NOMO-1 (cell line): ENCODE measurements around the gene PDCD2.
"Not testable (repeated sequence)": the region's sequence is repeated elsewhere in the genome, so short reads cannot be mapped to it uniquely, and the experiment has no call there.

Source experiments
- DNase-seq, 2 experiments: peaks; one replicate each; lab custom pipeline; 2025; ENCODE audit not compliant: unreplicated experiment in 2 of 2; lab: John Stamatoyannopoulos, UW

The PDCD2 gene

GRCh38 chr6:170584181-170584953 is at the start of gene PDCD2:
Gene PDCD2, minus strand, starts transcription at chr6:170584637. Its CDS starts 56 bp downstream, at chr6:170584581.
- DNase-seq: peak; percentile 93 to 94

GRCh38 chr6:170616020-170616554 is 31.6 kb upstream of the PDCD2 start:
- DNase-seq: not testable (repeated sequence)

- not testable (repeated sequence) for DNase-seq
These were observed 27.9 kb upstream of the PDCD2 start for GRCh38 chr6:170612256-170612804.

- not testable (repeated sequence) for DNase-seq
These were observed 24.8 kb upstream of the PDCD2 start for GRCh38 chr6:170609225-170609624.

- DNase-seq: no peak
These were observed 21.3 kb upstream of the PDCD2 start for GRCh38 chr6:170605574-170606259.

- no peak for DNase-seq
These were observed 12.8 kb upstream of the PDCD2 start for GRCh38 chr6:170597278-170597677.

- DNase-seq: no peak
These were observed 12.0 kb upstream of the PDCD2 start for GRCh38 chr6:170596426-170596825.

GRCh38 chr6:170590725-170591124 is 6.3 kb upstream of the PDCD2 start:
- no peak for DNase-seq

GRCh38 chr6:170584954-170585498 is 589 bp upstream of the PDCD2 start:
- DNase-seq: no peak

GRCh38 chr6:170583756-170584180 is 669 bp downstream of the PDCD2 start:
- peak in 1 of 2 experiments; percentile 39 for DNase-seq

GRCh38 chr6:170578909-170579308 is 5.5 kb downstream of the PDCD2 start:
- DNase-seq: no peak

GRCh38 chr6:170575250-170575649 is 9.2 kb downstream of the PDCD2 start:
- no peak for DNase-seq

- DNase-seq: no peak
These were observed 11.6 kb downstream of the PDCD2 start for GRCh38 chr6:170572704-170573466.

- no peak for DNase-seq
These were observed 19.4 kb downstream of the PDCD2 start for GRCh38 chr6:170564936-170565530.

- no peak for DNase-seq
These were observed 22.9 kb downstream of the PDCD2 start for GRCh38 chr6:170561555-170561954.

- DNase-seq: no peak
These were observed 29.1 kb downstream of the PDCD2 start for GRCh38 chr6:170555305-170555704.

- DNase-seq: no peak
These were observed 29.7 kb downstream of the PDCD2 start for GRCh38 chr6:170554796-170555137.

GRCh38 chr6:170554013-170554795 is 30.2 kb downstream of the PDCD2 start, which contains the start of gene TBP:
Gene TBP, plus strand, starts transcription at chr6:170554369. Its CDS starts 2,661 bp downstream, at chr6:170557030.
- DNase-seq: peak; percentile 96 to 97

- peak; percentile 44 to 81 for DNase-seq
These were observed 30.9 kb downstream of the PDCD2 start for GRCh38 chr6:170553534-170554012.
